K562 (cell line): ENCODE data around the gene EPHX1. TPM values are rescaled to one million over a fixed set of nuclear protein-coding genes. Genes with fewer than 3 reads are reported as not detected.

Source experiments
- CEBPG ChIP-seq, 3 experiments: fragments of 200-800 bp in 1 of 3; sonication (Bioruptor generic) in 1 of 3; sonication (generic) in 1 of 3; formaldehyde crosslinking in 1 of 3; IDR thresholded peaks in 2 of 3; conservative IDR thresholded peaks in 1 of 3; 2 replicates each; pipeline versions ENCODE4 v1.6.1 to v1.8.0; 2016 to 2022; ENCODE audit warnings: missing compliant biosample characterization in 2 of 3, missing genetic modification characterization in 2 of 3, mild to moderate bottlenecking in 1 of 3, missing genetic modification reagents in 1 of 3
- EGR1 ChIP-seq: fragments of 450-650 bp; conservative IDR thresholded peaks from 2 replicates; pipeline ENCODE4 v1.6.1; 2017; ENCODE audit warnings: mild to moderate bottlenecking
- ETS1 ChIP-seq: conservative IDR thresholded peaks from 2 replicates; pipeline ENCODE4 v1.6.1; 2011; ENCODE audit warnings: low read depth, mild to moderate bottlenecking, low read length; ENCODE audit not compliant: control insufficient read depth
- GATA2 ChIP-seq: sonication (generic); formaldehyde crosslinking; IDR thresholded peaks from 2 replicates; pipeline ENCODE4 v1.4.0; 2020; ENCODE audit warnings: mild to moderate bottlenecking, missing genetic modification reagents
- GATAD2A ChIP-seq: fragments of 450-650 bp; IDR thresholded peaks from 2 replicates; pipeline ENCODE4 v1.6.1; 2017
- IRF9 ChIP-seq: fragments of 450-650 bp; IDR thresholded peaks from 2 replicates; pipeline ENCODE4 v1.6.1; 2016; ENCODE audit warnings: missing biosample characterization, missing genetic modification characterization
- MEIS2 ChIP-seq: fragments of 450-650 bp; IDR thresholded peaks from 2 replicates; pipeline ENCODE4 v1.6.1; 2014; ENCODE audit warnings: mild to moderate bottlenecking; ENCODE audit not compliant: partially characterized antibody
- MTA3 ChIP-seq: fragments of 450-650 bp; formaldehyde crosslinking; IDR thresholded peaks from 2 replicates; pipeline ENCODE4 v1.6.1; 2017; ENCODE audit warnings: mild to moderate bottlenecking, borderline replicate concordance
- SMARCB1 ChIP-seq: IDR thresholded peaks from 2 replicates; pipeline ENCODE4 v1.6.1; 2011; ENCODE audit warnings: improper control_type of control experiment, low read depth; ENCODE audit not compliant: insufficient read length
- TARDBP ChIP-seq: fragments of 450-650 bp; IDR thresholded peaks from 2 replicates; pipeline ENCODE4 v1.6.1; 2016
- TBP ChIP-seq: optimal IDR thresholded peaks from 2 replicates; pipeline ENCODE3; 2011; ENCODE audit warnings: low read depth, low read length, improper control_type of control experiment
- VEZF1 ChIP-seq: fragments of 200-800 bp; sonication (Bioruptor generic); IDR thresholded peaks from 2 replicates; pipeline ENCODE4 v1.6.1; 2017; ENCODE audit warnings: missing genetic modification characterization, missing compliant biosample characterization
- ZNF316 ChIP-seq: fragments of 450-650 bp; IDR thresholded peaks from 2 replicates; pipeline ENCODE4 v1.6.1; 2016
- ZNF780A ChIP-seq: fragments of 250-450 bp; sonication (Bioruptor Pico); IDR thresholded peaks from 2 replicates; pipeline ENCODE4 v1.5.0; 2021; ENCODE audit warnings: mild to moderate bottlenecking
- polyA plus RNA-seq, 8 experiments: library from polyadenylated mRNA; depleted of rRNA in 4 of 8; stranded (reverse) in 5 of 8; unstranded in 3 of 8; fragments of >200 nt; fragmentation: Nextera tagmentation in 2 of 8; fragmentation: Illumina TruSeq in 1 of 8; extraction: Ambion mirVana in 2 of 8; extraction: Trizol in 1 of 8; gene quantifications; 2 replicates each; pipeline versions ENCODE4 v1.2.1 to v1.2.3, GENCODE V29; 2011 to 2014; ENCODE audit warnings: inconsistent platforms in 1 of 8, missing spikeins in 1 of 8
- total RNA-seq, 7 experiments: library from RNA; depleted of rRNA in 6 of 7; stranded (reverse); fragments of >200 nt in 6 of 7; fragmentation: Illumina TruSeq in 2 of 7; extraction: Trizol in 2 of 7; gene quantifications; 2 replicates each; pipeline versions ENCODE4 v1.2.1 to v1.2.3, GENCODE V29; 2011 to 2021; ENCODE audit warnings: low replicate concordance in 1 of 7
- TF ChIP-seq, protein P1 (sequence below): fragments of 250-450 bp; sonication (Bioruptor Pico); IDR thresholded peaks from 2 replicates; pipeline ENCODE4 v1.4.0; 2020
- TF ChIP-seq, protein P2 (sequence below): fragments of 250-450 bp; sonication (Bioruptor Pico); IDR thresholded peaks from 2 replicates; pipeline ENCODE4 v1.5.1; 2021; ENCODE audit warnings: mild to moderate bottlenecking

Gene EPHX1
- total and polyA plus RNA-seq, 9 of the 15 experiments (the other 6 are each of a cell fraction or from before 2014, with no cell fraction given), result 0.21 to 27.0 (median 6.7) TPM

DNA sequence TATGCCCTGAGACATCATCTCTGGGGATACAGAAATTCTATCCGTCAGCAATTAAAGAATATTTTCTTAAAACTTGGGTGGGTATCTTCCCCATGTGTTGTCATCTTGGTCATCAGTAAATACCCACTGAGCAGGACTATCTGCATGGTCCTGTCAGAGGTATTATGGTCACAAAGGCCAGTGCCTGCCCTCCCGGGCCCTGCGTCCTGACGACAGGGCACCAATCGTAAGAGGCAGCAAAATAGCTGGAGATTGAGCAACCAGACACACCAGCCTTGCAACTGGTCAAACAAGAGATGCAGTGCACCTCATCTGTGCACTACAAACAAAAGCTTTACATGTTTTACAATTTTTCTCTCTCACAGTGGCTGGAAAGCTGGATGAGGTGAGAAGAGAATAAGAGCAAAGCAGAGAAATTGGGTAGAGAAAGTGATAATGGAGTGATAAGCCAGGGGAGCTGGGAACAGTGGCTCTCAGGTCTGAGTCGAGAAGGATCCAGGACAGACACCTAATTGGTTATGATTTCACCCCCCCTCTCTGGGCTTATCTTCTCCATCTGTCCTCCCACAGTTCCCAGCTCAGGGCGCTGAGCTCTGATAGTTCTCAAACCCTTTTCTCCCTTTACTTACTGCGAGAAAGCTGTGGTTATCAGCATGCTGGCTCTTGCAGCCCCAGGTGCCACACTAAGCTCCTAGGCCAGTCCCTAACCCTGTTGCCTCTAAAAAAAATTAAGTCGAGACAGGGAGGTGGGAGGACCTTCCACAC, 41.1 kb upstream of the EPHX1 start (continued):
- TF ChIP-seq, protein P1, sequence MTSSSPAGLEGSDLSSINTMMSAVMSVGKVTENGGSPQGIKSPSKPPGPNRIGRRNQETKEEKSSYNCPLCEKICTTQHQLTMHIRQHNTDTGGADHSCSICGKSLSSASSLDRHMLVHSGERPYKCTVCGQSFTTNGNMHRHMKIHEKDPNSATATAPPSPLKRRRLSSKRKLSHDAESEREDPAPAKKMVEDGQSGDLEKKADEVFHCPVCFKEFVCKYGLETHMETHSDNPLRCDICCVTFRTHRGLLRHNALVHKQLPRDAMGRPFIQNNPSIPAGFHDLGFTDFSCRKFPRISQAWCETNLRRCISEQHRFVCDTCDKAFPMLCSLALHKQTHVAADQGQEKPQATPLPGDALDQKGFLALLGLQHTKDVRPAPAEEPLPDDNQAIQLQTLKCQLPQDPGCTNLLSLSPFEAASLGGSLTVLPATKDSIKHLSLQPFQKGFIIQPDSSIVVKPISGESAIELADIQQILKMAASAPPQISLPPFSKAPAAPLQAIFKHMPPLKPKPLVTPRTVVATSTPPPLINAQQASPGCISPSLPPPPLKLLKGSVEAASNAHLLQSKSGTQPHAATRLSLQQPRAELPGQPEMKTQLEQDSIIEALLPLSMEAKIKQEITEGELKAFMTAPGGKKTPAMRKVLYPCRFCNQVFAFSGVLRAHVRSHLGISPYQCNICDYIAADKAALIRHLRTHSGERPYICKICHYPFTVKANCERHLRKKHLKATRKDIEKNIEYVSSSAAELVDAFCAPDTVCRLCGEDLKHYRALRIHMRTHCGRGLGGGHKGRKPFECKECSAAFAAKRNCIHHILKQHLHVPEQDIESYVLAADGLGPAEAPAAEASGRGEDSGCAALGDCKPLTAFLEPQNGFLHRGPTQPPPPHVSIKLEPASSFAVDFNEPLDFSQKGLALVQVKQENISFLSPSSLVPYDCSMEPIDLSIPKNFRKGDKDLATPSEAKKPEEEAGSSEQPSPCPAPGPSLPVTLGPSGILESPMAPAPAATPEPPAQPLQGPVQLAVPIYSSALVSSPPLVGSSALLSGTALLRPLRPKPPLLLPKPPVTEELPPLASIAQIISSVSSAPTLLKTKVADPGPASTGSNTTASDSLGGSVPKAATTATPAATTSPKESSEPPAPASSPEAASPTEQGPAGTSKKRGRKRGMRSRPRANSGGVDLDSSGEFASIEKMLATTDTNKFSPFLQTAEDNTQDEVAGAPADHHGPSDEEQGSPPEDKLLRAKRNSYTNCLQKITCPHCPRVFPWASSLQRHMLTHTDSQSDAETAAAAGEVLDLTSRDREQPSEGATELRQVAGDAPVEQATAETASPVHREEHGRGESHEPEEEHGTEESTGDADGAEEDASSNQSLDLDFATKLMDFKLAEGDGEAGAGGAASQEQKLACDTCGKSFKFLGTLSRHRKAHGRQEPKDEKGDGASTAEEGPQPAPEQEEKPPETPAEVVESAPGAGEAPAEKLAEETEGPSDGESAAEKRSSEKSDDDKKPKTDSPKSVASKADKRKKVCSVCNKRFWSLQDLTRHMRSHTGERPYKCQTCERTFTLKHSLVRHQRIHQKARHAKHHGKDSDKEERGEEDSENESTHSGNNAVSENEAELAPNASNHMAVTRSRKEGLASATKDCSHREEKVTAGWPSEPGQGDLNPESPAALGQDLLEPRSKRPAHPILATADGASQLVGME (CRISPR knock-in tag), result no peak
- TF ChIP-seq SMARCB1 (no peak), CEBPG (CRISPR knock-in tag; IDR thresholded peaks at IDR 0.05) (0 out of 2 replicates have a peak, but pooled peaks have one; percentile 37), CEBPG (tag; conservative IDR thresholded peaks at IDR 0.05 in 1 of 2, IDR thresholded peaks at IDR 0.05 in 1 of 2) (0 out of 4 replicates have a peak, but pooled peaks of 1 of the 2 experiments have one; percentile 24), GATAD2A (0 out of 2 replicates have a peak, but pooled peaks have one; percentile 37), TARDBP (0 out of 2 replicates have a peak, but pooled peaks have one; percentile 58), MTA3 (0 out of 2 replicates have a peak, but pooled peaks have one; percentile 36), EGR1 (peak; percentile 42), ZNF316 (peak; percentile 26; the same call in 1 of the 2 replicates), VEZF1 (CRISPR knock-in tag) (peak; percentile 95), GATA2 (peak; percentile 87), IRF9 (tag) (no peak), ETS1 (no peak), ZNF780A (CRISPR knock-in tag) (no peak), MEIS2 (no peak), TBP (peak; percentile 27)
- TF ChIP-seq, protein P2, sequence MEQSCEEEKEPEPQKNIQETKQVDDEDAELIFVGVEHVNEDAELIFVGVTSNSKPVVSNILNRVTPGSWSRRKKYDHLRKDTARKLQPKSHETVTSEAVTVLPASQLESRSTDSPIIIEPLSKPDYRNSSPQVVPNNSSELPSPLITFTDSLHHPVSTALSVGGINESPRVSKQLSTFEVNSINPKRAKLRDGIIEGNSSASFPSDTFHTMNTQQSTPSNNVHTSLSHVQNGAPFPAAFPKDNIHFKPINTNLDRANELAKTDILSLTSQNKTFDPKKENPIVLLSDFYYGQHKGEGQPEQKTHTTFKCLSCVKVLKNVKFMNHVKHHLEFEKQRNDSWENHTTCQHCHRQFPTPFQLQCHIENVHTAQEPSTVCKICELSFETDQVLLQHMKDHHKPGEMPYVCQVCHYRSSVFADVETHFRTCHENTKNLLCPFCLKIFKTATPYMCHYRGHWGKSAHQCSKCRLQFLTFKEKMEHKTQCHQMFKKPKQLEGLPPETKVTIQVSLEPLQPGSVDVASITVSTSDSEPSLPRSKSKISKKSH (CRISPR knock-in tag), result no peak
